Measurements from ENCODE around the gene MPHOSPH9.
"Not testable (repeated sequence)": the region's sequence is repeated elsewhere in the genome, so short reads cannot be mapped to it uniquely, and the experiment has no call there.

The MPHOSPH9 gene

GRCh38 chr12:123206794-123207193 lies 26.1 kb downstream of the MPHOSPH9 start:
- not testable (repeated sequence) for DNase-seq

- no peak for DNase-seq
Observed at GRCh38 chr12:123200414-123200813, 32.5 kb downstream of the MPHOSPH9 start.

- no peak for DNase-seq
Observed at GRCh38 chr12:123199936-123200335, 33.0 kb downstream of the MPHOSPH9 start.

GRCh38 chr12:123187637-123188036 lies 45.3 kb downstream of the MPHOSPH9 start:
- no peak for DNase-seq

- DNase-seq, result no peak
Observed at GRCh38 chr12:123180171-123180570, 52.8 kb downstream of the MPHOSPH9 start.

- DNase-seq, result peak; percentile 60
Observed at GRCh38 chr12:123171967-123172366, 61.0 kb downstream of the MPHOSPH9 start.

GRCh38 chr12:123167329-123167728 lies 65.6 kb downstream of the MPHOSPH9 start:
- no peak for DNase-seq

GRCh38 chr12:123165537-123165936 lies 67.4 kb downstream of the MPHOSPH9 start:
- DNase-seq, result no peak

GRCh38 chr12:123164710-123165261 lies 68.2 kb downstream of the MPHOSPH9 start:
- DNase-seq, result no peak

GRCh38 chr12:123164222-123164621 lies 68.7 kb downstream of the MPHOSPH9 start:
- DNase-seq, result no peak

GRCh38 chr12:123163227-123163626 lies 69.7 kb downstream of the MPHOSPH9 start:
- DNase-seq, result no peak

- no peak for DNase-seq
Observed at GRCh38 chr12:123160801-123161487, 72.0 kb downstream of the MPHOSPH9 start.

- no peak for DNase-seq
Observed at GRCh38 chr12:123153906-123154305, 79.0 kb downstream of the MPHOSPH9 start.

- no peak for DNase-seq
Observed at GRCh38 chr12:123152833-123153232, 80.1 kb downstream of the MPHOSPH9 start.

- DNase-seq, result no peak
Observed at GRCh38 chr12:123151457-123152454, 81.2 kb downstream of the MPHOSPH9 start.

- peak; percentile 58 for DNase-seq
Observed at GRCh38 chr12:123150744-123151456, 82.0 kb downstream of the MPHOSPH9 start, which contains the start of gene PITPNM2. TSS of gene PITPNM2 (minus strand) at chr12:123151090. CDS start at chr12:123034590, 116,500 bp downstream.

GRCh38 chr12:123150275-123150743 lies 82.6 kb downstream of the MPHOSPH9 start:
- DNase-seq, result no peak

GRCh38 chr12:123149501-123150274 lies 83.3 kb downstream of the MPHOSPH9 start:
- DNase-seq, result no peak

GRCh38 chr12:123149088-123149487 lies 83.9 kb downstream of the MPHOSPH9 start:
- no peak for DNase-seq

- no peak for DNase-seq
Observed at GRCh38 chr12:123148655-123149054, 84.3 kb downstream of the MPHOSPH9 start.

GRCh38 chr12:123148223-123148622 lies 84.7 kb downstream of the MPHOSPH9 start:
- DNase-seq, result no peak

GRCh38 chr12:123145211-123145610 lies 87.7 kb downstream of the MPHOSPH9 start:
- no peak for DNase-seq

Measured in NCI-H510A (cell line).